Measurements from ENCODE around the gene MRPS7. TPM values are rescaled to one million over a fixed set of nuclear protein-coding genes. Genes with fewer than 3 reads are reported as not detected.
"Not testable (repeated sequence)": the region's sequence is repeated elsewhere in the genome, so short reads cannot be mapped to it uniquely, and the experiment has no call there.

MRPS7 gene
- total RNA-seq, 1 donor from 2014 or later: 34.7 TPM

GRCh38 chr17:75252039-75252816, 9.5 kb upstream of the MRPS7 start:
- no peak for TF ChIP-seq CTCF (IDR thresholded peaks at IDR 0.05)
- no peak overlapping the region for H3K4me3 ChIP-seq
- no peaks in the 10 kb centered on the region for H3K9me3 ChIP-seq
- no peak overlapping the region for H3K27ac ChIP-seq
- H3K4me1 ChIP-seq: peaks cover 17% of the 10 kb centered on the region
- intact Hi-C loops (cut with DNase I): no loop called here
- H3K36me3 ChIP-seq: no peaks in the 10 kb centered on the region
- no peak for ATAC-seq
- H3K27me3 ChIP-seq: no peaks in the 10 kb centered on the region
- no peak for DNase-seq

DNA sequence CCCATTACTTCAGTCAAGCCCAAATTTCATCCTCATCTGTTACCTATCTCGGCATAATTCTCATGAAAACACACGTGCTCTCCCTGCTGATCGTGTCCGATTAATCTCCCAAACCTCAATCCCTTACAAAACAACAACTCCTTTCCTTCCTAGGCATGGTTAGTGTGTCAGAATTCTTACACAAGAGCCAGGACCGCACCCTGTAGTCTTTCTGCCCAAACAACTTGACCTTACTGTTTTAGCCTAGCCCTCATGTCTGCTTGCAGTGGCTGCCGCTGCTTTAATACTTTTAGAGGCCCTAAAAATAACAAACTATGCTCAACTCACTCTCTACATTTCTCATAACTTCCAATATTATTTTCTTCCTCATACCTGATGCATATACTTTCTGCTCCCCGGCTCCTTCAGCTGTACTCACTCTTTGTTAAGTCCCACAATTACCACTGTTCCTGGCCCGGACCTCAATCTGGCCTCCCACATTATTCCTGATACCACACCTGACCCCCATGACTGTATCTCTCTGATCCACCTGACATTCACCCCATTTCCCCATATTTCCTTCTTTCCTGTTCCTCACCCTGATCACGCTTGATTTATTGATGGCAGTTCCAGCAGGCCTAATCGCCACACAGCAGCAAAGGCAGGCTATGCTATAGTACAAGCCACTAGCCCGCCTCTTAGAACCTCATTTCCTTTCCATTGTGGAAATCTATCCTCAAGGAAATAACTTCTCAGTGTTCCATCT, 5.6 kb upstream of the MRPS7 start:
- H3K4me3 ChIP-seq; H3K27me3 ChIP-seq; H3K9me3 ChIP-seq; DNase-seq; H3K36me3 ChIP-seq; intact Hi-C loops (cut with DNase I); ATAC-seq: not testable (repeated sequence)
- peaks cover 23% of the 10 kb centered on the region for H3K4me1 ChIP-seq
- peak overlapping the region; percentile 25 for H3K27ac ChIP-seq

DNA sequence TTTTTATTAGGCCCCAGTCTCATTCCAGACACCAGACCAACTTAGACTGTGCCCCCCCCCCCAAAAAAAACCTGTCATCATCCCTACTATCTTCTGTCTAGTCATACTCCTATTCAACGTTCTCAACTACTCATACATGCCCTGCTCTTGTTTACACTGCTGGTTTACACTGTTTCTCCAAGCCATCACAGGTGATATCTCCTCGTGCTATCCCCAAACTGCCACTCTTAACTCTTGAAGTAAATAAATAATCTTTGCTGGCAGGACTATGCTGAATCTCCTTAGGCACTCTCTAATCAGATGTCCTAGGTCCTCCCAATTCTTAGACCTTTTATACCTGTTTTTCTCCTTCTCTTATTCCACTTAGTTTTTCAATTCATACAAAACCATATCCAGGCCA, 4.5 kb upstream of the MRPS7 start:
- H3K9me3 ChIP-seq; H3K4me3 ChIP-seq; H3K27me3 ChIP-seq; DNase-seq; ATAC-seq; H3K36me3 ChIP-seq; intact Hi-C loops (cut with DNase I); H3K27ac ChIP-seq: not testable (repeated sequence)
- peaks cover 25% of the 10 kb centered on the region for H3K4me1 ChIP-seq

DNA sequence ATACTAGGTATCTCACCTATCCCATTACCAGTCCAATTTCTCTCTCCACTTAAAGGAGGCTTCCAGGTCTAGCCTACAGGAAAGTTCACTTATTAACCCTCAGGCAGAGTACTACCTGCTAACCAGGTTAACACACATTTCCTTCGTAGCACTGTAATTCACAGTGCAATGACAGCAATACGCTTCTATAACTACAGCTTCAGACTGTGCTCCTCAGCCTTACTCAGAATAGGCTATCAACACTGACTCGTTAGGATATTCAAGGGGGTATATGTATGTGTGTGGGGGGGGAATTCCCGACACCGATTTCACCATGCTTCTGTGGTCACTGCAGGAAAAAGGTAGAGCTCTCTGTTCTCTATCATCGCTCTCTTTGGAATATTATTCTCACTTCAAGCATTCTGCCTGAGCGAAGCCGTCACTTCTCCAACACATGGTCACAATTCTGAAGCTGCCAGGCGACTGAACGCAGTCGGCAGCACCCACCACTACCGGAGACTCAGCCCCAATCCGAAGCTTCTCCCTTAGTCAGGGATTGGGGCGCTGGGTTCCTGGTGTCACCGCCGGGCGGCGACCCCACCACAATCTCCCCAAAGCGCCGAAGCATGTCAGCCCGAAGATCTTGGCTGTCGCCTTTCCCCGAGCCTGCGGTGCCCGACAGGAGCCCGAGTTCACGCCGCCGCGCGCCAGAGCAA, 891 bp upstream of the MRPS7 start:
- Histone ChIP-seq H3K4me1 (peaks cover 31% of the 10 kb centered on the region), H3K27me3 (no peaks in the 10 kb centered on the region), H3K4me3 (peak overlapping the region; percentile 100), H3K36me3 (peaks cover 27% of the 10 kb centered on the region), H3K27ac (peak overlapping the region; percentile 99), H3K9me3 (no peaks in the 10 kb centered on the region)
- ATAC-seq: peak; percentile 24
- intact Hi-C loops (cut with DNase I): no loop called here
- no peak for DNase-seq
- TF ChIP-seq CTCF (IDR thresholded peaks at IDR 0.05): no peak

DNA sequence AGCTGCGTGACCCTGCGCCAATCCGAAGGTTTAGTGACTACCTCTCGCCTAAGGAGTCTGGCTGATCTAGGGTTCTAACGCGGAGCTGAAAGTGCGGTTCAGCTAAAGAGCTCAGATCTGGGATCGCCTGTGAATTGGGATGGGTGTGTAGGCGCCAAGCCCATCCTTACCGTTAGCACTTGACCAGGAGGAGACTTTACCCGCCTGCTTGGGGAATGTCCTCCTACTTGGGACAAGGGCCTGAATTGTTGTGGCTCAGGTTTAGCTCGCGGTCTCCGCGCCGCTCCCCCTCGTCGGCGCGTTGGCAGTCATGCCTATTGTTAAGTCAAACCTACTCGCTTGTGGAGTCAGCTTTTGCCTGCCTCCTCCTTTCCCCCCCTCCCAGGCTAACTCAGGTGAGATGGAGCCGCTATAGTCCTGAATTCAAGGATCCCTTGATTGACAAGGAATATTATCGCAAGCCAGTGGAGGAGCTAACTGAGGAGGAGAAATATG, 480 bp downstream of the MRPS7 start:
- peaks cover 41% of the 10 kb centered on the region for H3K36me3 ChIP-seq
- ATAC-seq: peak; percentile 7
- no peaks in the 10 kb centered on the region for H3K9me3 ChIP-seq
- no peak for TF ChIP-seq CTCF (IDR thresholded peaks at IDR 0.05)
- no peaks in the 10 kb centered on the region for H3K27me3 ChIP-seq
- peak overlapping the region; percentile 100 for H3K4me3 ChIP-seq
- intact Hi-C loops (cut with DNase I): no loop called here
- peaks cover 27% of the 10 kb centered on the region for H3K4me1 ChIP-seq
- no peak for DNase-seq
- peak overlapping the region; percentile 99 for H3K27ac ChIP-seq

GRCh38 chr17:75263055-75263454, 1.4 kb downstream of the MRPS7 start:
- ATAC-seq (no peak), DNase-seq (no peak)
- H3K27me3 ChIP-seq: no peaks in the 10 kb centered on the region
- H3K27ac ChIP-seq: peak overlapping the region; percentile 99
- H3K36me3 ChIP-seq: peaks cover 44% of the 10 kb centered on the region
- H3K4me3 ChIP-seq: no peak overlapping the region
- no peak for TF ChIP-seq CTCF (IDR thresholded peaks at IDR 0.05)
- intact Hi-C loops (cut with DNase I): no loop called here
- H3K9me3 ChIP-seq: no peaks in the 10 kb centered on the region
- H3K4me1 ChIP-seq: peaks cover 26% of the 10 kb centered on the region
